Fibroblast of pulmonary artery (primary cell): ENCODE measurements around the gene SGK1.
A peak's percentile ranks its signal among the peaks of the same experiment; 100 is the strongest.
"Not testable (repeated sequence)": the region's sequence is repeated elsewhere in the genome, so short reads cannot be mapped to it uniquely, and the experiment has no call there.

ENCODE experiments used
- DNase-seq: peaks from one replicate; pipeline ENCODE4 v3.0.0-alpha.2; 2010; ENCODE audit warnings: low read depth
- H3K4me3 ChIP-seq: replicated peaks from 2 replicates; pipeline ENCODE4 v1.5.1; 2011; ENCODE audit warnings: low read depth, mild to moderate bottlenecking, control low read depth, low read length, moderate library complexity
- CTCF ChIP-seq: IDR thresholded peaks from 2 replicates; pipeline ENCODE4 v1.5.1; 2011; ENCODE audit warnings: mild to moderate bottlenecking, control low read depth, low read length, inconsistent platforms; ENCODE audit errors: missing control alignments

Gene SGK1

GRCh38 chr6:134186355-134186754 lies 131.6 kb downstream of the SGK1 start:
- TF ChIP-seq CTCF: no peak
- DNase-seq: no peak
- H3K4me3 ChIP-seq: no peak overlapping the region

GRCh38 chr6:134185277-134185676 lies 132.6 kb downstream of the SGK1 start:
- no peak for TF ChIP-seq CTCF
- no peak overlapping the region for H3K4me3 ChIP-seq
- DNase-seq: no peak

GRCh38 chr6:134183844-134184243 lies 134.1 kb downstream of the SGK1 start:
- no peak overlapping the region for H3K4me3 ChIP-seq
- no peak for TF ChIP-seq CTCF
- no peak for DNase-seq

- no peak overlapping the region for H3K4me3 ChIP-seq
- no peak for TF ChIP-seq CTCF
- DNase-seq: no peak
These were observed 135.4 kb downstream of the SGK1 start for GRCh38 chr6:134182528-134182927.

- not testable (repeated sequence) for DNase-seq, H3K4me3 ChIP-seq
These were observed 136.2 kb downstream of the SGK1 start for GRCh38 chr6:134181726-134182125.

GRCh38 chr6:134181251-134181650 lies 136.7 kb downstream of the SGK1 start:
- not testable (repeated sequence) for H3K4me3 ChIP-seq, DNase-seq

GRCh38 chr6:134180540-134180939 lies 137.4 kb downstream of the SGK1 start:
- not testable (repeated sequence) for DNase-seq, H3K4me3 ChIP-seq

- peak; percentile 98 for DNase-seq
- H3K4me3 ChIP-seq: peak overlapping the region; percentile 43
- TF ChIP-seq CTCF: peak; percentile 89
These were observed 139.5 kb downstream of the SGK1 start for GRCh38 chr6:134178161-134179044.
